Left lung (tissue), 10 donors: Measurements from ENCODE around the gene RHCE. TPM values are rescaled to one million over a fixed set of nuclear protein-coding genes. Genes with fewer than 3 reads are reported as not detected.
"Not testable (repeated sequence)": the region's sequence is repeated elsewhere in the genome, so short reads cannot be mapped to it uniquely, and the experiment has no call there.

Experiments
- ATAC-seq: fragments of 200-7000 bp; cut with Tn5 transposase; one replicate; pipeline ENCODE4 v1.9.1; 2020; ENCODE audit warnings: moderate library complexity
- DNase-seq, 4 donors: peaks; one replicate each; pipeline ENCODE4 v3.0.0-alpha.2; 2013 to 2020
- H3K27ac ChIP-seq, 2 donors: fragments of 200-600 bp; sonication (generic) in 1 of 2; one replicate each; pipeline versions ENCODE4 v1.5.0 to v1.8.0; 2020 to 2021
- H3K27me3 ChIP-seq, 2 donors: fragments of 200-600 bp; sonication (generic) in 1 of 2; one replicate each; pipeline versions ENCODE4 v1.5.0 to v1.8.0; 2020 to 2021
- H3K36me3 ChIP-seq, 2 donors: fragments of 200-600 bp; sonication (generic) in 1 of 2; one replicate each; pipeline versions ENCODE4 v1.5.0 to v1.8.0; 2020 to 2021
- H3K4me1 ChIP-seq, 2 donors: fragments of 200-600 bp; one replicate each; pipeline ENCODE4 v1.8.0; 2021
- H3K4me3 ChIP-seq, 2 donors: fragments of 200-600 bp; sonication (generic) in 1 of 2; one replicate each; pipeline versions ENCODE4 v1.5.0 to v1.8.0; 2020 to 2021; ENCODE audit warnings: mild to moderate bottlenecking in 1 of 2
- H3K9me3 ChIP-seq, 2 donors: fragments of 200-600 bp; sonication (generic) in 1 of 2; one replicate each; pipeline versions ENCODE4 v1.5.0 to v1.8.0; 2020 to 2021
- CTCF ChIP-seq, 2 donors: fragments of 200-600 bp; sonication (generic) in 1 of 2; IDR thresholded peaks; one replicate each; pipeline versions ENCODE4 v1.5.0 to v1.8.0; 2021; ENCODE audit warnings: antibody characterized with exemption in 2 of 2
- intact Hi-C, 2 donors: fragments of 100-400 bp; cut with DNase I; formaldehyde crosslinking; loops; one replicate each; pipeline versions ENCODE4 v1.11.2 to v1.14.2; 2022
- polyA plus RNA-seq, 6 donors: library from polyadenylated mRNA; unstranded; fragments of 120-200 nt; gene quantifications; one replicate each; pipeline ENCODE4 v1.2.1, GENCODE V29; 2013; ENCODE audit not compliant: insufficient read length in 6 of 6
- total RNA-seq, 2 donors: library from RNA; stranded (reverse); fragmentation: NEBNext Ultra II Directional; extraction: Animal tissue kit (Norgen Biotek cat#: 25700); gene quantifications; one replicate each; pipeline ENCODE4 v1.2.1, GENCODE V29; 2021
- donor health status: DM: no; HTN: yes; CAD: no.
- donor health status: DM: no; HTN: no; CAD: no.

Gene RHCE
- total and polyA plus RNA-seq, 8 donors: 0.64 to 2.2 (median 1.4) TPM; not detected in 1

GRCh38 chr1:25462732-25463131 lies 42.1 kb upstream of the RHCE start:
- ATAC-seq (no peak), DNase-seq (peak in 2 of 4 donors; percentile 42 to 58)
- H3K9me3 ChIP-seq: no peaks in the 10 kb centered on the region
- H3K4me1 ChIP-seq: peaks cover 0 to 11% of the 10 kb centered on the region in 2 donors
- no peaks in the 10 kb centered on the region for H3K27me3 ChIP-seq
- intact Hi-C loops: no loop called here
- no peak overlapping the region for H3K27ac ChIP-seq
- TF ChIP-seq CTCF (IDR thresholded peaks at IDR 0.05): no peak
- no peak overlapping the region for H3K4me3 ChIP-seq
- peaks cover 0 to 29% of the 10 kb centered on the region in 2 donors for H3K36me3 ChIP-seq

GRCh38 chr1:25461849-25462248 lies 41.2 kb upstream of the RHCE start:
- no peak for TF ChIP-seq CTCF (IDR thresholded peaks at IDR 0.05)
- H3K36me3 ChIP-seq: peaks cover 0 to 29% of the 10 kb centered on the region in 2 donors
- intact Hi-C loops: no loop called here
- H3K27me3 ChIP-seq: no peaks in the 10 kb centered on the region
- DNase-seq (no peak), ATAC-seq (no peak)
- peaks cover 0 to 9% of the 10 kb centered on the region in 2 donors for H3K4me1 ChIP-seq
- H3K4me3 ChIP-seq: no peak overlapping the region
- no peaks in the 10 kb centered on the region for H3K9me3 ChIP-seq
- no peak overlapping the region for H3K27ac ChIP-seq

- ATAC-seq, DNase-seq, intact Hi-C loops, H3K9me3 ChIP-seq, H3K4me3 ChIP-seq, H3K27me3 ChIP-seq, H3K27ac ChIP-seq: not testable (repeated sequence)
- Histone ChIP-seq H3K36me3 (peaks cover 0 to 35% of the 10 kb centered on the region in 2 donors), H3K4me1 (peaks cover 0 to 15% of the 10 kb centered on the region in 2 donors)
Observed at GRCh38 chr1:25460816-25461215, 40.2 kb upstream of the RHCE start.

GRCh38 chr1:25460020-25460419 lies 39.4 kb upstream of the RHCE start:
- Histone ChIP-seq H3K36me3 (peaks cover 0 to 39% of the 10 kb centered on the region in 2 donors), H3K27ac (no peak overlapping the region), H3K4me1 (peaks cover 0 to 15% of the 10 kb centered on the region in 2 donors), H3K27me3 (no peaks in the 10 kb centered on the region), H3K4me3 (no peak overlapping the region), H3K9me3 (no peaks in the 10 kb centered on the region)
- no peak for TF ChIP-seq CTCF (IDR thresholded peaks at IDR 0.05)
- ATAC-seq (no peak), DNase-seq (no peak)
- intact Hi-C loops: no loop called here

GRCh38 chr1:25458541-25459298 lies 38.1 kb upstream of the RHCE start:
- peaks cover 0 to 45% of the 10 kb centered on the region in 2 donors for H3K36me3 ChIP-seq
- H3K27me3 ChIP-seq: no peaks in the 10 kb centered on the region

More at GRCh38 chr1:25458541-25459298, 38.1 kb upstream of the RHCE start:
- Histone ChIP-seq H3K9me3 (no peaks in the 10 kb centered on the region), H3K4me1 (peaks cover 0 to 15% of the 10 kb centered on the region in 2 donors), H3K27ac (no peak overlapping the region), H3K4me3 (no peak overlapping the region)
- intact Hi-C loops: no loop called here
- DNase-seq: no peak
- TF ChIP-seq CTCF (IDR thresholded peaks at IDR 0.05): no peak
- peak; percentile 26 for ATAC-seq
